HG03342 (cell line): ENCODE measurements around the gene CZIB.
"Not testable (repeated sequence)": the region's sequence is repeated elsewhere in the genome, so short reads cannot be mapped to it uniquely, and the experiment has no call there.

Experiments used
- ATAC-seq: cut with Tn5 transposase; IDR thresholded peaks from one replicate; pipeline ENCODE4 v1.9.1; 2021; ENCODE audit warnings: mild to moderate bottlenecking, moderate library complexity; ENCODE audit not compliant: unreplicated experiment

Gene CZIB

GRCh38 chr1:53238197-53239155 is 18.0 kb upstream of the CZIB start, which contains the start of gene MAGOH:
Gene MAGOH (minus strand): TSS chr1:53238518. CDS start chr1:53238448, 70 bp downstream.
- ATAC-seq, result peak; percentile 90

GRCh38 chr1:53237638-53238037 is 17.2 kb upstream of the CZIB start:
- ATAC-seq, result no peak

- no peak for ATAC-seq
Measured at GRCh38 chr1:53220962-53221286, 490 bp upstream of the CZIB start.

- ATAC-seq, result no peak
Measured at GRCh38 chr1:53219711-53220110, 723 bp downstream of the CZIB start.

- ATAC-seq, result no peak
Measured at GRCh38 chr1:53218201-53218600, 2.2 kb downstream of the CZIB start.

GRCh38 chr1:53214376-53214940 is 6.0 kb downstream of the CZIB start:
- ATAC-seq, result no peak

GRCh38 chr1:53210954-53211353 is 9.5 kb downstream of the CZIB start:
- no peak for ATAC-seq

GRCh38 chr1:53210352-53210751 is 10.1 kb downstream of the CZIB start:
- ATAC-seq, result no peak

GRCh38 chr1:53207726-53208125 is 12.7 kb downstream of the CZIB start:
- no peak for ATAC-seq

GRCh38 chr1:53206735-53207379 is 13.6 kb downstream of the CZIB start:
- ATAC-seq, result no peak

GRCh38 chr1:53206083-53206685 is 14.2 kb downstream of the CZIB start:
- ATAC-seq, result not testable (repeated sequence)

- not testable (repeated sequence) for ATAC-seq
Measured at GRCh38 chr1:53205496-53205895, 14.9 kb downstream of the CZIB start.

GRCh38 chr1:53203466-53203865 is 17.0 kb downstream of the CZIB start:
- ATAC-seq, result no peak

- no peak for ATAC-seq
Measured at GRCh38 chr1:53198241-53198651, 22.2 kb downstream of the CZIB start.

GRCh38 chr1:53197291-53198200 is 22.9 kb downstream of the CZIB start:
- no peak for ATAC-seq

- ATAC-seq, result peak; percentile 99
Measured at GRCh38 chr1:53196485-53197290, 23.7 kb downstream of the CZIB start, which contains the start of gene CPT2. Gene CPT2 (plus strand): TSS chr1:53196824. CDS start chr1:53196944, 120 bp downstream.

GRCh38 chr1:53196017-53196484 is 24.4 kb downstream of the CZIB start:
- peak; percentile 4 for ATAC-seq

- no peak for ATAC-seq
Measured at GRCh38 chr1:53195246-53196016, 25.0 kb downstream of the CZIB start.
